T follicular helper cell (primary cell): ENCODE results near the gene EIF3J.

ENCODE experiments used
- DNase-seq: peaks from one replicate; pipeline ENCODE4 v3.0.0-alpha.2; 2020; ENCODE audit warnings: low read depth

EIF3J gene

DNA sequence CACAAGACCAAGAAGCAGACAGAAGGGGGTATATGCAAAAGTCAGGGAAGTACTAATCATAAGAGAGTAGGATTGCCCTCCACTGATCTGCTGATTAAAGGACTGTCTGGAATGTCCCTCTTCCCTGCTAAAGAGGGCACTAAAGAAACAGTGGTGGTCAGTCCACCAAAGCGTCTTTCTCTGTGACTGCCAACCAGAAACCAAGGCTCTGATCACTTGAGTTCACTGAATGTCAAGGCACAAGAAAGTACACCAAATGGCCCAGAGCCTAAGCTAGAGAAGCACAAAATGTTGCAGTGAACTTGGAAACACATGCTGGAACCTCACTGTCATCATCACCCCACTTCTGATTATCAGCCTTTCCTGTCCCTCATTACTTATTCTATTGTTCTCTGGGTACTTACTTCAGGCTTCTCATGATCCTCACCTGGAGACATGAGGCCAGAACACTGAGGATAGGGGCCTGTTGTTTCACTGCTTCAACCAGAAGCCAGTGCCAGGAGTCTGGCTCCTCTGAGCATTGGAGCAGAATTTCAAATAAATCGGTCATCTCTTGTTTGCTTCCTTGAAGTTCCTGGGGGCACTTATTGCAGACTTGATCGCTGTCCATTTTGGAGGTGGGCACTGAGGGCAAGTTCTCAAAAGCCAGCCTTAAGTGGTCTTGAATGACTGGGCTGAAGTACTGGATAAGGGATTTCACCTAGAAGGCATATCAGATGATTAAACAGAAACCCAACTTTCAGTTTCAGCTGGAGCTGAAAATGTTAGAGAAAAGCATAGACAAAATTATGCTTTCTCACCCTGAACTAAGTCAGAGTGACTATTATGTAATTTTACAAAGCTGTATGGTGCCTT is 58.9 kb downstream of the EIF3J start:
- no peak for DNase-seq

DNA sequence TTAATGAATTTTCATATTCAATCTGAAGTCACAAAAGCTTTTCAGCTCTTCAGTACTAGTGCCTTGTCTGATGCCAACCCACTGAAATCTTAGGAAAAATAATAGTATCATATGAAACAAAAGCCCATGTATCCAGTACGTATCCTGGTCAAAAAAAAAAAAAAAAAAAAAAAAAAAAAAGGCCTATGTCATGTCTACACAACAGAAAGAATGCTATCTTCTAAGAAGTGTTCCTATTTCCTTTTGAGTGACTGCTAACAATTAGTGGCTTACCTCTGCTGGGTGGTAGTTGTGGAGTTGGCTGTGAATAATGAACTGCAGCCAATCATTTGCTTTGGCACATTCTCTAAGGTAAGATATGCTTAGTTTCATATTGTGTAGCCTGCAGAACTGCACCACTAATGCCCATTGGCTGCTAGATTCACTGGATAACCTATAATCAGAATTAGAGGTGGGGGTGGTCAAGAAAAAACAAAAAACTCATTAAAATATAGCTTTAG is 59.6 kb downstream of the EIF3J start:
- no peak for DNase-seq

DNA sequence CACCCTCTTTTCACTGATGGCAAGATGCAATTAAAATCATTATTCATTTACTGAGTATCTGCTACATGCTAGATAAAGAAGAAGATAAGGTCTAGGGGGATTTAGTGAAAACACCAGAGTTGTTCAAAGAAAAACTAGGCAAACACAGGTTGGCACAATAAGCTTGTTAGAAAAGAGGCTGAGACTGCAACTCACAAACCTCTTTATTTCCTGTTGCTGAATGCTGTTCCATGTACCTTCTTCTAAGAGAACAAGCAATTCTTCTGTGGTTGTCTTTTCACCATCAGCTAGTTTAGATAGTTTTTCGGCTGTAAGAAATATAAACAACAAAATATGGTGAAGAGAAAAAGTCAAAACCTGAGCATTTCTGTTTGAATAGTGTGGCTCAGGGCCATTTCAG is 61.1 kb downstream of the EIF3J start:
- DNase-seq: no peak

DNA sequence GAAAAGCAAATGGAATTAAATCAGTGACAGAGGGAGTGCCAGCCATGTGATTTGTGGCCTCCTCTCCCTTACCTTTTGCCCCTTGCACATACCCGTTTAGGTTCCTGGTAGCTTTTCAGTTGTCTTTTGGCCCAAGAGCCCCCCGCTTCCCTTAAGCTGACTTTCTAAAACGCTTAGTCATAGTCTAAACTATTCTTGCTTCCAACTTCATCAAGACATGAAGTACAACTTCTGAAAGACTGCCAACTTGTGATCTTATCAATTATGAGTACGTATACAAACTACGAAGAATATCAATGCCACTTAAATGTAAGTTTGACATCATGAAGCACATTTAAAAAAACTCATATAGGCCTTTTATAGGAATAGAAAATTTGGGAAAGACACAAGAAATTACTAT is 61.9 kb downstream of the EIF3J start:
- no peak for DNase-seq

DNA sequence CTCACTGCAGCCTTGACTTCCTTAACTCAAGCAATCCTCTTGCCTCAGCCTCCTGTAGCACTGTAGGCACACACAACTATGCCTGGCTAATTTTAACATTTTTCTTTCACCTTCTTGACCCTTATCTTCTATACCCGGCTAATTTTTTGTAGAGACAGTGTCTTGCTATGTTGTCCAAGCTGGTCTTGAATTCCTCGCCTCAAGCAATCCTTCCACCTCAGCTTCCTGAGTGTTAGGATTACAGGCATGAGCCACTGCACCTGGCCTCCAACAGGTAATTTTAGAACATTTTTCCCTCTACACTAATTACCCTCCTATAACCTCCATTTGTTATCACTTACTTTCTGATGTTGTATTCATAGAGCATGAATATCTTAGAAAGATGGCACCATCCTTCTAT is 66.2 kb downstream of the EIF3J start:
- DNase-seq: no peak

DNA sequence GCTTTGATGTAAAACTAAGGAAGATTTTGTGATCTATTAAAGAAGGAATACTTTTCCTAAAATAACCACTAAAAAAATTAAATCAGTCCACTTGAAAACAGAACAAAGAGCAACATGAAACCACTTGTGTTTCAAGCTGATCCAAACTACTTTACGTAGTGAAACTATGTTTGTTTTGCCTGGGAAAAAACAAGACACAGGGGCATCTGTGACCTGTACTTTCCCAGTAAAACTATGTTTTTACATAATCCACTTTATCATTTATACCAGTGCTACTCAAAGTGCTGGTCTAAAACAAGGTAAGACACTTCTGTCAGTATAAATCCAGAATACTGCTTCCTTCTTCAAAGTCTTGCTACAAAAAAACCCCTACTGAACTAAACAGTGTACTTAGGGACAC is 69.8 kb downstream of the EIF3J start:
- no peak for DNase-seq
